Thyroid gland (tissue), 4 donors: Measurements from ENCODE around the gene MYH14. TPM values are rescaled to one million over a fixed set of nuclear protein-coding genes. Genes with fewer than 3 reads are reported as not detected.
A peak's percentile ranks its signal among the peaks of the same experiment; 100 is the strongest.
"Not testable (repeated sequence)": the region's sequence is repeated elsewhere in the genome, so short reads cannot be mapped to it uniquely, and the experiment has no call there.

ENCODE experiments used
- DNase-seq, 2 donors: peaks; one replicate each; pipeline ENCODE4 v3.0.0-alpha.2; 2019
- H3K27ac ChIP-seq, 3 donors: fragments of 200-600 bp; sonication (generic); 1 replicate in 2 of 3; 2 replicates in 1 of 3; pipeline ENCODE4 v1.5.1; 2016 to 2019; ENCODE audit warnings: mild to moderate bottlenecking in 1 of 3, moderate library complexity in 1 of 3
- H3K27me3 ChIP-seq: fragments of 200-600 bp; sonication (generic); one replicate; pipeline ENCODE4 v1.5.1; 2019
- H3K36me3 ChIP-seq, 2 donors: fragments of 200-600 bp; sonication (generic); one replicate each; pipeline ENCODE4 v1.5.1; 2016 to 2019
- H3K4me1 ChIP-seq, 2 donors: fragments of 200-600 bp; sonication (generic); one replicate each; pipeline ENCODE4 v1.5.1; 2017 to 2019
- H3K4me3 ChIP-seq, 3 donors: fragments of 200-600 bp; sonication (generic); replicated peaks in 1 of 3; 1 replicate in 2 of 3; 2 replicates in 1 of 3; pipeline ENCODE4 v1.5.1; 2016; ENCODE audit warnings: mild to moderate bottlenecking in 1 of 3
- H3K9me3 ChIP-seq: fragments of 200-600 bp; sonication (generic); one replicate; pipeline ENCODE4 v1.5.1; 2017
- POLR2A ChIP-seq, 2 donors: fragments of 450-650 bp; IDR thresholded peaks; one replicate each; pipeline ENCODE4 v1.6.1; 2017; ENCODE audit warnings: antibody characterized with exemption in 2 of 2, mild to moderate bottlenecking in 2 of 2, moderate library complexity in 1 of 2
- WGBS, 2 donors: methylation state at CpG; one replicate each; pipeline ENCODE4 v1.1.5; 2017; 5-methylcytosine and 5-hydroxymethylcytosine counted together
- intact Hi-C: fragments of 100-400 bp; cut with DNase I; formaldehyde crosslinking; loops from one replicate; pipeline ENCODE4 v1.15.1; 2023
- total RNA-seq, 4 donors: library from RNA; depleted of rRNA; stranded (reverse); fragments of >200 nt; gene quantifications; one replicate each; pipeline ENCODE4 v1.2.3, GENCODE V29; 2016
- TF ChIP-seq, protein P1 (sequence below), 6 experiments: fragments of 200-600 bp in 3 of 6; fragments of 450-650 bp in 3 of 6; sonication (generic) in 3 of 6; IDR thresholded peaks; one replicate each; pipeline ENCODE4 v1.5.1; 2016 to 2019; ENCODE audit warnings: antibody characterized with exemption in 6 of 6, mild to moderate bottlenecking in 2 of 6, inconsistent platforms in 1 of 6, moderate library complexity in 1 of 6

MYH14 gene
- total RNA-seq, 4 donors from 2014 or later: 130 to 361 (median 183) TPM

DNA sequence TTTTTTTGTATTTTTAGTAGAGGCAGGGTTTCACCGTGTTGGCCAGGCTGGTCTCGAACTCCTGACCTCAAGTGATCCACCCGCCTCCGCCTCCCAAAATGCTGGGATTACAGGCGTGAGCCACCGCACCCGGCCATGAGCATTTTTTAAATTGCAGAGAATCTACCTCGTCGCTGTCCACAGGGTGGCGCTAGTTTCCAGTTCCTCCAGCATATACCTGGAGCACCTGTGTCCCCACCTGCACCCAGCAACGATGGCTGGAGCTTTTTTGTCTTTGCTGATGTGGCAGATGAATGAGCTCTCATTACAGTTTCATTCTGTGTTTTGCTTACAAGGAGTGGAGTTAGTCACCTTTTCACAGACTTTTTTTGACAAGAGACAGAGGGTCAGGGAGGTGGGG lies 34.1 kb downstream of the MYH14 start:
- H3K4me1 ChIP-seq: peaks cover 48 to 64% of the 10 kb centered on the region in 2 donors
- 47 to 59% methylated on average over 11 of the region's 11 CpGs for WGBS, 2 donors
- H3K9me3 ChIP-seq, H3K4me3 ChIP-seq, H3K36me3 ChIP-seq, intact Hi-C loops, H3K27me3 ChIP-seq: not testable (repeated sequence)
- H3K27ac ChIP-seq: peak overlapping the region in 2 of 3 donors; percentile 22 to 25
- DNase-seq: peak; percentile 36 to 50
- TF ChIP-seq, protein P1, sequence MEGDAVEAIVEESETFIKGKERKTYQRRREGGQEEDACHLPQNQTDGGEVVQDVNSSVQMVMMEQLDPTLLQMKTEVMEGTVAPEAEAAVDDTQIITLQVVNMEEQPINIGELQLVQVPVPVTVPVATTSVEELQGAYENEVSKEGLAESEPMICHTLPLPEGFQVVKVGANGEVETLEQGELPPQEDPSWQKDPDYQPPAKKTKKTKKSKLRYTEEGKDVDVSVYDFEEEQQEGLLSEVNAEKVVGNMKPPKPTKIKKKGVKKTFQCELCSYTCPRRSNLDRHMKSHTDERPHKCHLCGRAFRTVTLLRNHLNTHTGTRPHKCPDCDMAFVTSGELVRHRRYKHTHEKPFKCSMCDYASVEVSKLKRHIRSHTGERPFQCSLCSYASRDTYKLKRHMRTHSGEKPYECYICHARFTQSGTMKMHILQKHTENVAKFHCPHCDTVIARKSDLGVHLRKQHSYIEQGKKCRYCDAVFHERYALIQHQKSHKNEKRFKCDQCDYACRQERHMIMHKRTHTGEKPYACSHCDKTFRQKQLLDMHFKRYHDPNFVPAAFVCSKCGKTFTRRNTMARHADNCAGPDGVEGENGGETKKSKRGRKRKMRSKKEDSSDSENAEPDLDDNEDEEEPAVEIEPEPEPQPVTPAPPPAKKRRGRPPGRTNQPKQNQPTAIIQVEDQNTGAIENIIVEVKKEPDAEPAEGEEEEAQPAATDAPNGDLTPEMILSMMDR (IDR thresholded peaks at IDR 0.05): peak in 3 of 6 experiments; percentile 24 to 28 (median 24)

DNA sequence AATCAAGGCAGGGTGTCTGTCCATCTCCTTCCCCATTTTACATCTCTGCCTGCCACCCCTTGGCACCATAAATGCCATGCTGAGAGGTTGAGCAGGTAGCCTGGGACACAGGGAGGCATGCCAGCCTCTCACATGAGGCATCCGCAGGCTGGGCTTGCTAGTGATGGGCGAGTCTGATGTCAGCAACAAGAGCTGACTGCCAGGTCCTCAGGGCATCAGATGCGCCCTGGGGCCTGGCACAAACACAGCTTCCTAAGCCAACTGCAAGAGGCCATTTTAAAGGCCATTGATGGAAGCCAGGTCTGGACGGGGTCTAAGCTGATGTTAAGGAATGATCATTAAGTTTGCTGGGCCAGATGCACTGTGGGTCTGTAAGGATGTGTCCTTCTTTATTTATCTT lies 34.6 kb downstream of the MYH14 start:
- peak; percentile 34 to 47 for DNase-seq
- 88 to 89% methylated on average over 3 to 4 of the region's 4 CpGs for WGBS, 2 donors
- TF ChIP-seq POLR2A (IDR thresholded peaks at IDR 0.05): no peak
- TF ChIP-seq, protein P1 (IDR thresholded peaks at IDR 0.05): no peak

DNA sequence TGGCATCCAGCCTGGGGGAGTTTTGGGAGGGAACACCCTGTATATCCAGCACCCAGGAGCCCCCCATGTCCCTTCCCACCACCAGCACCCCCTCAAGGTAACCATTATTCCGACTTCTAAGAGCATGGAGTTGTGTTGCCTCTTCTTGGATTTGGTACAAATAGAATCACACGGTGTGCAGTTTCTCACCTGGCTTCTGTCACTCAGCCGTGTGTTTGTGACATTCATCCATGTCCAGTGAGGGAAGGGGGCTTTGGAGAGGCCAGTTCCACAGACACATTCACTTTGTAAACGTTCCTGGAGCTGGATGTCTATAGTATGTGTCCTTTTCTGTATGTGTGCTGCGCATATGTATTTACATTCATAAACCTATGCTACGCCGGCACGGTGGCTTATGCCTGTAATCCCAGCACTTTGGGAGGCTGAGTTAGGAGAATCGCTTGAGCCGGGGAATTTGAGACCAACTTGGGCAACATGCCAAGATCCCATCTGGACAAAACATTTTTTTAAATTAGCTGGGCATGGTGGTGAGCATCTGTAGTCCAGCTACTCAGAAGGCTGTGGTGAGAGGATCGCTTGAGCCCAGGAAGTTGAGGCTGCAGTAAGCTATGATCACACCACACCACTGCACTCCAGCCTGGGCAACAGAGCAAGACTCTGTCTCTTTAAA lies 36.6 kb downstream of the MYH14 start:
- H3K27me3 ChIP-seq: no peaks in the 10 kb centered on the region
- 68 to 84% methylated on average over 11 of the region's 11 CpGs for WGBS, 2 donors
- H3K27ac ChIP-seq: peak overlapping the region; percentile 80 to 88 (median 83)
- TF ChIP-seq POLR2A (IDR thresholded peaks at IDR 0.05): no peak
- TF ChIP-seq, protein P1 (IDR thresholded peaks at IDR 0.05): no peak
- peaks cover 27 to 42% of the 10 kb centered on the region in 2 donors for H3K4me1 ChIP-seq
- no peaks in the 10 kb centered on the region for H3K9me3 ChIP-seq
- intact Hi-C loops: no loop called here
- no peak overlapping the region for H3K4me3 ChIP-seq
- peak; percentile 34 to 35 for DNase-seq
- H3K36me3 ChIP-seq: no peaks in the 10 kb centered on the region

More for the DNA sequence above, 34.6 kb downstream of the MYH14 start:
- Histone ChIP-seq H3K27me3 (no peaks in the 10 kb centered on the region), H3K36me3 (no peaks in the 10 kb centered on the region), H3K4me3 (no peak overlapping the region), H3K9me3 (no peaks in the 10 kb centered on the region), H3K4me1 (peaks cover 43 to 59% of the 10 kb centered on the region in 2 donors), H3K27ac (peak overlapping the region; percentile 22 to 25 (median 22))
- intact Hi-C loops: no loop called here

DNA sequence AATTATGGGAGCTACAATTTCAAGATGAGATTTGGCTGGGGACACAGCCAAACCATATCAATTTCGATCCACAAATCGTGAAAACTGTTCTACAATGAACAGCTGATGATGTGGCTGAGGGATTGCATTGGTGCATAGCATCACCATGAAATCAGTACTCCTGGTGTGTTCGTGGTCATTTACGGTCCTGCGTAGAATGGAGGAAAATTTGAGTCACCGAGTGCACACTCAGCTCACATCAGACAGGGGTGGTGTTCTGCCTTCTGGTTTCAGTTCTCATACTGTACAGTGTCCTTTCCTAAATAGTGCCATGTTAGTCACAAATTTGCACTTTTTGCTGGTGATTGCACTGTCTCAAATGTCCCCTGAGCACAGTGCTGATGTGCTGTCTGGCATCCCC lies 39.2 kb downstream of the MYH14 start:
- H3K27me3 ChIP-seq: no peaks in the 10 kb centered on the region
- intact Hi-C loops: no loop called here
- H3K27ac ChIP-seq: peak overlapping the region in 1 of 3 donors; percentile 45
- 84 to 88% methylated on average over 6 of the region's 6 CpGs for WGBS, 2 donors
- TF ChIP-seq, protein P1 (IDR thresholded peaks at IDR 0.05): no peak
- TF ChIP-seq POLR2A (IDR thresholded peaks at IDR 0.05): no peak
- H3K4me1 ChIP-seq: peaks cover 15 to 39% of the 10 kb centered on the region in 2 donors
- no peaks in the 10 kb centered on the region for H3K9me3 ChIP-seq
- no peak for DNase-seq
- no peaks in the 10 kb centered on the region for H3K36me3 ChIP-seq
- no peak overlapping the region for H3K4me3 ChIP-seq

DNA sequence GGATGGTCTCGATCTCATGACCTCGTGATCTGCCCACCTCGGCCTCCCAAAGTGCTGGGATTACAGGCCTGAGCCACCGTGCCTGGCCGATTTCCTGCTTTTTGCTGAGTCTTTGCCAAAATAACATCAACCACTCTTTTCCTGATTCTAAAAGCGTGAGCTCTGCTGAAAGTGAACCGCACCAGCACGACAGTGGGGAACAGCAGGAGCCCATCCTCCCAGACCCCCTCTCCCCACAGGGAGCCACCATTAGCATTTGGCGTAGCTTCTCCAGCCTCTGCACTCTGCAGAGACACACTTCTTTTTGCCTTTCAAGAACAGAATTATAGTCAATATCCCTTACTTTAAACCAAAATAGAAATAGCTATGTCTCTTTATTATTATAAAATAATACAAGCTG lies 41.3 kb downstream of the MYH14 start:
- peaks cover 15 to 34% of the 10 kb centered on the region in 2 donors for H3K4me1 ChIP-seq
- peaks cover 0 to 2% of the 10 kb centered on the region in 2 donors for H3K36me3 ChIP-seq
- no peak for TF ChIP-seq POLR2A (IDR thresholded peaks at IDR 0.05)
- TF ChIP-seq, protein P1 (IDR thresholded peaks at IDR 0.05): no peak
- H3K27me3 ChIP-seq: no peaks in the 10 kb centered on the region
- DNase-seq: no peak
- intact Hi-C loops: no loop called here
- no peak overlapping the region for H3K4me3 ChIP-seq
- 69 to 70% methylated on average over 8 to 9 of the region's 9 CpGs for WGBS, 2 donors
- H3K9me3 ChIP-seq: no peaks in the 10 kb centered on the region
- peak overlapping the region in 1 of 3 donors; percentile 77 for H3K27ac ChIP-seq
